Jurkat, Clone E6-1 (cell line): ENCODE results near the gene MAP6.

Experiments
- DNase-seq: peaks from one replicate; pipeline ENCODE4 v3.0.0-alpha.2; 2011; ENCODE audit warnings: low read depth, low spot score
- H3K4me3 ChIP-seq: 2 replicates; pipeline ENCODE4 v1.5.1; 2011; ENCODE audit warnings: mild to moderate bottlenecking, low read length, control low read depth, moderate library complexity

The MAP6 gene

DNA sequence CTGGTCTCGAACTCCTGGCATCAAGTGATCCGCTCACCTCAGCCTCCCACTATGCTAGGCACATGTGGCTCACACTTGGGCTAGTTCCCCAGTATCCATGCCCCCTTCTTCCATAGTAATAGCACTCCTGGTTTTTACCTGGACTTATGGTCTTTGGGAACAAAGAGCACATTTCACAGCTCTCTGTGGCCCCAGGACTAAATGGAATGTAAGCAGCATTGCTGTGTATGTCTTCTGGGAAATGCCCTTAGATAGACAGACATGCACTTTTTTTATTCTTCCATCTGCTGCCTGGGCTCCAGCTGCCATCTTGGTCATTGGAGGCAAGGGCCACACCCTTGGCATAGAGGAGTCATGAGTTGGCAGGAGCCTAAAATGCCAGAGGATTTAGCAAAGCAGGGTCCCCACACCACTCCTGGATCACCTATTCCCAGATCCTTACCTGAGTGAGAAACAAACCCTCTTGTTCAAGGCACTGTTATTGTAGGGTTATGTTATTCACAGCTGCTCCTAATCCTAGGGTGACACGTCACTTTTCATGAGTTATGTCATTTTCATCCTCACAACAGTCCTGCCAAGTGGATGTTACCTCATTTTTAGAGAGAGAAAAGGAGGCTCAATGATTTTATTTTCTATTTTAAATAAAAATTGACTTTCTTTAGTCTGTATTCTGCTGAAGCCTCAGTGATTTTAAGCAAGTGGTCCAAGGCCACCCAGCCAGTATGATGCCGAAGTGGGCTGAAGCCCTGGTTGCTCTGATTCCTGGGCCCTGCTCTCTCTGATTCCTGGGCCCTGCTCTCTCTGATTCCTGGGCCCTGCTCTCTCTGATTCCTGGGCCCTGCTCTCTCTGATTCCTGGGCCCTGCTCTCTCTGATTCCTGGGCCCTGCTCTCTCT, 127.4 kb downstream of the MAP6 start:
- H3K4me3 ChIP-seq, result no peak overlapping the region
- DNase-seq, result no peak

DNA sequence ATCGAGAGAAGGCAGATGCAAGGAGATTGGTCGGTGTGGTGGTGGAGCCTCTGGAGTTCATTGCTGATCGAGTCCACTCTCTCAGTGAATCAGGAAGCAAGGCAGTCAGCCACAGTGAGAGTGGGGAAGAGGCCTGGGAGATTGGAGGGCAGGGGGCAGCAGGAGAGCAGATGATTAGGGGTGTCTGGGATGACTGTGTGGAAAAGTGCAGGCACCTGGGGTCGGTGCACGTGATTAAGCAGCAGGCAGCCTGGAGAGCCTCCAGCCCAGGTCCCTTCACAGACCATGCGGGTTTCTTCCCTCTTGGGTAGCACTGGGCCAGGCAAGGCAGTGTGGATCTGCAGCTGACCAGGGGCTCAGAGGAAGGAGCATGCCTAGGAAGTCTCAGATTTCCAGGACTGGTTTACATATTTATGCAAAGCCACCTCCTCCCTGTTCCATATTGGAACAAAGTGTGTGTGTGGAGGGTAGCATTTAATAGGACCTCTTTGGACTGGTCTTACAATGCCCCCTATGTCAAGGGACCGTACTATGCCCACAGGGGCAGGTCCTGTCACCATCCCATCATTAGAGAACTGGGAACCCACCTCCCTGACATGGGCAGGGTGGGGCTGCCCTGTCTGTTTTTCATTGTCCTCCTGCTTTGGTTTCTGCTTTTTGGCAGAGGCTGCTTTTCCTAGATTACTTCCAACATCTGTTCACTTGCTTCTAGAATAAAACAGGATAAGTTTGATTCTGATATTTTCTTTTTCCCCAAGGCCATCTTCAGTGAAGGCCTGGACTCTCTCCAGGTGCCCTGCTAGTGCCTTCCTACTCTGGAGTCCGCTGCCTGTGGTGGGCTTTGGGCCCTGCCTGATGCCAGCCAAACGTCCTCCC, 129.1 kb downstream of the MAP6 start:
- no peak overlapping the region for H3K4me3 ChIP-seq
- no peak for DNase-seq

DNA sequence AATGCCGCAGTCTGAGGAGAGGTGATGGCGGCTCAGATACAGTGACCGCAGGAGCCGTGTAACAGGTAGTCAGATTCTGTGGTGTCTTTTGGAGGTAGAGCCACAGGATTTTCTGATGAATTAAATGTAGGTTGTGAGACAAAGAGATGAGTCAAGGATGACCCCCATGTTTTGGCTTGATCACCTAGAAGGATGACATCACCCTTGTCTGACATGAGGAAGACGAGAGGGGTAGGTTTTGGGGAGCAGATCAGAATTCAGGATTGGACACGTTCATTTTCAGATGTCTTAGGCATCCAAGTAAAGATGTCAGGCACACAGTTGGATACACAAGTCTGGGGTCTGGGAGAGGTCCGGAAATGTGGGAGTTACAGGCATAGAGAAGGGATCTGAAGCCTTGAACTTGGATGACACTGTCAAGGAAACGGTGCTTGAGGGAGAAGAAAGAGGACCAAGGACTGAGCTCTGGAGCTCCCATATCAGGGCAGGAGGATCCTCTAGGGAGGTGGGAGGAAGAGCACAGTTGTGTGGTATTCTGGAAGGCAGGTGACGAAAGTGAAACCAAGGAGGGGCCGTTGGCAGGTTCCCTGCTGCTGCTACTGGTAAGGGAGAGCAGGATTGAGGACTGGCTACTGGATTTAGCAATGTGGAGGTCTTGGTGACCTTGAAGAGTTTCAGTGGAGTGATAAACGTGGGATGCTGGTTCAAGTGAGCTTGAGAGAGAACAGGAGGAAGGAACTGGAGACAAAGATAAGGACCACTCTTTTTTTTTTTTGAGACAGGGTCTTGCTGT, 130.5 kb downstream of the MAP6 start:
- H3K4me3 ChIP-seq, result no peak overlapping the region
- DNase-seq, result no peak

DNA sequence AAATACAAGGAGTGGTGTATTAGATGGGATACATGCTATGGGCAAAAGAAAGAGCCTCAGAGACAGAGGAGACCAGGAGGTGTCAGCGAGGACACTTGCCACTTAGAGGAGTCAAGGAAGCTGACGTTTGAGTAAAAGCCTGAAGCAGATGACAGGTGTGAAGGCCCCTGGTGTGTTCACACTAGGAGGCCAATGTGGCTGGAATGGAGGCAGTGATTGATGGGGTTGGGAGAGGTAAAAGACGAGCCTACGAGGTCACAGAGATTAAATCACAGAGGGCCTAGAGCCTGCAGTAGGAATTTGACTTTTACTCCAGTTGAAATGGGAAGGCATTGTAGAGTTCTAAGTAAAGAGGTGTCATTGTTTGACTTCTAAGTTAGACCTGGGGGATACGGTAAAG, 131.1 kb downstream of the MAP6 start:
- no peak overlapping the region for H3K4me3 ChIP-seq
- no peak for DNase-seq
